ENCODE data around the gene RYR1.

- TF ChIP-seq EZH2phosphoT487 (IDR thresholded peaks at IDR 0.05; ENCODE audit: borderline replicate concordance, low read depth, low read length) (no peak), CTCF (conservative IDR thresholded peaks at IDR 0.05; ENCODE audit: low read length) (no peak)
Measured at GRCh38 chr19:38569368-38569983, 136.0 kb downstream of the RYR1 start.

Measured in OCI-LY7 (cell line).